PC-9 (cell line): ENCODE results near the gene MMAB. TPM values are rescaled to one million over a fixed set of nuclear protein-coding genes. Genes with fewer than 3 reads are reported as not detected.

Experiments used
- BruUV-seq: library from RNA; stranded (reverse); fragments of 400-500 nt; replicated peaks from 2 replicates; lab custom pipeline; 2021; lab: Mats Ljungman, UMichigan
- CTCF ChIA-PET: fragments of 300-600 bp; sonication (Branson Sonifier 250); formaldehyde crosslinking; loops from one replicate; lab custom pipeline; 2022; ENCODE audit warnings: antibody characterized with exemption; lab: Charles Lee
- POLR2A ChIA-PET: fragments of 300-600 bp; sonication (Branson Sonifier 250); formaldehyde crosslinking; loops from one replicate; lab custom pipeline; 2022; ENCODE audit warnings: antibody characterized with exemption; ENCODE audit not compliant: unreplicated experiment; lab: Charles Lee
- DNase-seq, 2 experiments: peaks; one replicate each; pipeline versions ENCODE4 v3.0.0 to v3.0.0-alpha.2; 2015 to 2022; ENCODE audit warnings: mixed read lengths in 1 of 2
- H2AFZ ChIP-seq: fragments of 200-600 bp; sonication (generic); 2 replicates; pipeline ENCODE4 v1.8.1; 2017; ENCODE audit warnings: antibody characterized with exemption
- H3F3A ChIP-seq: fragments of 200-600 bp; sonication (generic); 2 replicates; pipeline ENCODE4 v1.8.1; 2017; ENCODE audit warnings: antibody characterized with exemption, mild to moderate bottlenecking, low read depth; ENCODE audit not compliant: insufficient read depth
- H3K27ac ChIP-seq: fragments of 200-600 bp; sonication (generic); 2 replicates; pipeline ENCODE4 v1.6.1; 2016; ENCODE audit warnings: mixed run types
- H3K27me3 ChIP-seq: fragments of 200-600 bp; sonication (generic); 2 replicates; pipeline ENCODE4 v1.6.1; 2016; ENCODE audit warnings: low read depth, mixed run types; ENCODE audit not compliant: insufficient read depth
- H3K36me3 ChIP-seq: fragments of 200-600 bp; sonication (generic); 2 replicates; pipeline ENCODE4 v1.6.1; 2016; ENCODE audit warnings: low read depth, mixed run types
- H3K4me1 ChIP-seq: fragments of 200-600 bp; sonication (generic); replicated peaks from 2 replicates; pipeline ENCODE4 v1.6.1; 2016; ENCODE audit warnings: mixed run types; ENCODE audit not compliant: insufficient read depth
- H3K4me2 ChIP-seq: fragments of 200-600 bp; sonication (generic); 2 replicates; pipeline ENCODE4 v1.6.1; 2017; ENCODE audit warnings: mixed run types
- H3K4me3 ChIP-seq: fragments of 200-600 bp; sonication (generic); 2 replicates; pipeline ENCODE4 v1.6.1; 2016; ENCODE audit warnings: mixed run types
- H3K79me2 ChIP-seq: fragments of 200-600 bp; sonication (generic); 2 replicates; pipeline ENCODE4 v1.6.1; 2017; ENCODE audit warnings: low read depth, mixed run types
- H3K9me2 ChIP-seq: fragments of 200-600 bp; sonication (generic); 2 replicates; pipeline ENCODE4 v1.8.1; 2017; ENCODE audit warnings: mild to moderate bottlenecking; ENCODE audit not compliant: insufficient read depth
- H3K9me3 ChIP-seq: fragments of 200-600 bp; sonication (generic); 2 replicates; pipeline ENCODE4 v1.8.1; 2016; ENCODE audit warnings: low read depth; ENCODE audit not compliant: insufficient read depth
- H4K20me1 ChIP-seq: fragments of 200-600 bp; sonication (generic); 2 replicates; pipeline ENCODE4 v1.8.1; 2017; ENCODE audit not compliant: insufficient read depth
- EZH2 ChIP-seq: fragments of 200-600 bp; sonication (generic); IDR thresholded peaks from 2 replicates; pipeline ENCODE4 v1.8.0; 2017; ENCODE audit warnings: antibody characterized with exemption, low read depth
- intact Hi-C: fragments of 100-400 bp; cut with micrococcal nuclease; formaldehyde crosslinking; loops from one replicate; pipeline ENCODE4 v1.10.0; 2022; ENCODE audit not compliant: unreplicated experiment
- total RNA-seq: library from RNA; stranded (reverse); gene quantifications from 2 replicates; pipeline ENCODE4 v1.2.3, GENCODE V29; 2021
- TF ChIP-seq, protein P1 (sequence below): fragments of 200-600 bp; sonication (generic); conservative IDR thresholded peaks from 2 replicates; pipeline ENCODE4 v1.6.1; 2017; ENCODE audit warnings: mixed run types, antibody characterized with exemption, mild to moderate bottlenecking, moderate library complexity

The MMAB gene
- total RNA-seq, 1 experiment from 2014 or later: 84.3 TPM

DNA sequence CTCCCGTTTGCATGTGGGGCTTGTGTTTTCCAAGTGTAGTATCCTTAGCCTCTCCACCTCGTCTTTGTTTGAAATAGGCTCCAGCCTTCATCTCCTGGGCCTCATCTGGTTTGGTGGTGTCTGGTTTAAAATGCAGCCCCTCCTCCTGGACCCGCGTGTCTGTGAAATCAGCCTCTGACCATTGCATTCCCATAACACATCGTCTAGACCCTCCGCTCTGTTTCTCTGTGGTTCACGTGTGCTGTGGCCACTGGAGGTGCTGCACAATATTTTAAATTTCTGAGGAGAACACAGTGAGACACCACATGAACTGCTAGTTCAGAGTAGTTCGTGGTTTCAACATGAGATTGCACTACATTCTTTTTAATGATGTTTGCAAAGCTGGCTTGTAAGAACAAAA is 60.3 kb downstream of the MMAB start:
- Histone ChIP-seq H3K36me3 (no peaks in the 10 kb centered on the region), H3K9me2 (no peaks in the 10 kb centered on the region), H3K9me3 (no peaks in the 10 kb centered on the region), H2AFZ (no peak overlapping the region), H3K27me3 (no peaks in the 10 kb centered on the region), H3K4me2 (no peak overlapping the region), H3F3A (no peaks in the 10 kb centered on the region), H4K20me1 (no peaks in the 10 kb centered on the region), H3K4me1 (no peaks in the 10 kb centered on the region), H3K27ac (no peak overlapping the region), H3K4me3 (no peak overlapping the region), H3K79me2 (no peaks in the 10 kb centered on the region)
- DNase-seq: no peak
- ChIA-PET CTCF (no interaction called here), POLR2A (no interaction called here)
- intact Hi-C loops: no loop called here
- TF ChIP-seq, protein P1, sequence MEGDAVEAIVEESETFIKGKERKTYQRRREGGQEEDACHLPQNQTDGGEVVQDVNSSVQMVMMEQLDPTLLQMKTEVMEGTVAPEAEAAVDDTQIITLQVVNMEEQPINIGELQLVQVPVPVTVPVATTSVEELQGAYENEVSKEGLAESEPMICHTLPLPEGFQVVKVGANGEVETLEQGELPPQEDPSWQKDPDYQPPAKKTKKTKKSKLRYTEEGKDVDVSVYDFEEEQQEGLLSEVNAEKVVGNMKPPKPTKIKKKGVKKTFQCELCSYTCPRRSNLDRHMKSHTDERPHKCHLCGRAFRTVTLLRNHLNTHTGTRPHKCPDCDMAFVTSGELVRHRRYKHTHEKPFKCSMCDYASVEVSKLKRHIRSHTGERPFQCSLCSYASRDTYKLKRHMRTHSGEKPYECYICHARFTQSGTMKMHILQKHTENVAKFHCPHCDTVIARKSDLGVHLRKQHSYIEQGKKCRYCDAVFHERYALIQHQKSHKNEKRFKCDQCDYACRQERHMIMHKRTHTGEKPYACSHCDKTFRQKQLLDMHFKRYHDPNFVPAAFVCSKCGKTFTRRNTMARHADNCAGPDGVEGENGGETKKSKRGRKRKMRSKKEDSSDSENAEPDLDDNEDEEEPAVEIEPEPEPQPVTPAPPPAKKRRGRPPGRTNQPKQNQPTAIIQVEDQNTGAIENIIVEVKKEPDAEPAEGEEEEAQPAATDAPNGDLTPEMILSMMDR: no peak
- no peak for TF ChIP-seq EZH2
- no TSS peak for BruUV-seq

DNA sequence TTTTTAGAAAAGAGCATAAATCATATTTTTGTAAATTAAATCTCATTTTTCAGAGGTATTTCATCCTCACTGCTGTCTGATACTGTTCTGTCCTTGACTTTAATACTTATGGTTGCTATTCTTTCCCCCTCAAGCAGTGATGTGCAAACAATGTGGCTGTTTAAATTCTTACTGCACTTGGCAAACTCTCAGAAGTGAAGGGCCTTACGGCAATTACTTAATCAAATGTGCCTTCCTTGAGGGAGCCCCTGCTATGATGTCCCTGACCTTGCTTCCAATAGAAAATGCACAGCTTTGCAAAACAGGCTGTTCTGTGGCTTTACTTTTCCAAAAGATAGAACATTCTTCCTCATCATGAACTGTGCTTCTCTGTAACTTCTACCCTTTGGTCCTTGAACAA is 60.7 kb downstream of the MMAB start:
- Histone ChIP-seq H3K4me1 (no peaks in the 10 kb centered on the region), H4K20me1 (no peaks in the 10 kb centered on the region), H3F3A (no peaks in the 10 kb centered on the region), H3K27ac (no peak overlapping the region), H3K79me2 (no peaks in the 10 kb centered on the region), H2AFZ (no peak overlapping the region), H3K4me2 (no peak overlapping the region), H3K4me3 (no peak overlapping the region), H3K9me3 (no peaks in the 10 kb centered on the region), H3K27me3 (no peaks in the 10 kb centered on the region), H3K9me2 (no peaks in the 10 kb centered on the region), H3K36me3 (no peaks in the 10 kb centered on the region)
- no TSS peak for BruUV-seq
- ChIA-PET POLR2A (no interaction called here), CTCF (no interaction called here)
- no peak for TF ChIP-seq EZH2
- TF ChIP-seq, protein P1: no peak
- intact Hi-C loops: no loop called here
- DNase-seq: no peak

GRCh38 chr12:109510196-109510595 is 63.1 kb downstream of the MMAB start:
- no peaks in the 10 kb centered on the region for H3F3A ChIP-seq
- no peaks in the 10 kb centered on the region for H3K79me2 ChIP-seq
- H3K4me3 ChIP-seq: no peak overlapping the region
- no peaks in the 10 kb centered on the region for H3K36me3 ChIP-seq
- H3K27ac ChIP-seq: no peak overlapping the region
- ChIA-PET POLR2A (no interaction called here), CTCF (interaction anchor here (0.6 kb wide), 1 partner anchor 50 kb away, joined by 3 read pairs; no protein-coding TSS in a partner anchor)
- no peak overlapping the region for H3K4me2 ChIP-seq
- intact Hi-C loops: no loop called here
- no peaks in the 10 kb centered on the region for H3K9me2 ChIP-seq
- H3K9me3 ChIP-seq: no peaks in the 10 kb centered on the region
- no TSS peak for BruUV-seq
- no peaks in the 10 kb centered on the region for H3K27me3 ChIP-seq
- H4K20me1 ChIP-seq: no peaks in the 10 kb centered on the region
- TF ChIP-seq, protein P1: no peak
- TF ChIP-seq EZH2: no peak
- no peak for DNase-seq
- no peaks in the 10 kb centered on the region for H3K4me1 ChIP-seq
- H2AFZ ChIP-seq: no peak overlapping the region
